K562 (cell line): ENCODE measurements around the gene NRN1. TPM values are rescaled to one million over a fixed set of nuclear protein-coding genes. Genes with fewer than 3 reads are reported as not detected.
A peak's percentile ranks its signal among the peaks of the same experiment; 100 is the strongest.

Experiments used
- ATF7 ChIP-seq: fragments of 450-650 bp; IDR thresholded peaks from 2 replicates; pipeline ENCODE4 v1.7.1; 2014; ENCODE audit warnings: mild to moderate bottlenecking, moderate library complexity
- CBFA2T3 ChIP-seq: fragments of 450-650 bp; IDR thresholded peaks from 2 replicates; pipeline ENCODE4 v1.6.1; 2017
- HDAC3 ChIP-seq: fragments of 450-650 bp; IDR thresholded peaks from 2 replicates; pipeline ENCODE4 v1.6.1; 2018; ENCODE audit warnings: borderline replicate concordance, mild to moderate bottlenecking, moderate library complexity; ENCODE audit not compliant: partially characterized antibody
- HMGN3 ChIP-seq: IDR thresholded peaks from 2 replicates; pipeline ENCODE4 v1.6.1; 2011; ENCODE audit warnings: borderline replicate concordance, low read depth, mild to moderate bottlenecking, mixed read lengths, low read length; ENCODE audit not compliant: insufficient read length; ENCODE audit errors: extremely low read depth
- NFYB ChIP-seq: IDR thresholded peaks from 2 replicates; pipeline ENCODE4 v1.6.1; 2011; ENCODE audit warnings: mild to moderate bottlenecking, moderate library complexity; ENCODE audit not compliant: insufficient read length; ENCODE audit errors: extremely low read depth
- PCBP2 ChIP-seq: fragments of 200-400 bp; formaldehyde crosslinking; IDR thresholded peaks from 2 replicates; pipeline ENCODE4 v1.6.1; 2018; ENCODE audit warnings: low read length, low read depth, mild to moderate bottlenecking, moderate library complexity; ENCODE audit not compliant: poor library complexity, severe bottlenecking
- SAFB ChIP-seq: fragments of 200-400 bp; formaldehyde crosslinking; IDR thresholded peaks from 2 replicates; pipeline ENCODE4 v1.6.1; 2017; ENCODE audit warnings: low read depth, low read length, borderline replicate concordance
- SAP30 ChIP-seq: fragments of 200-600 bp; sonication (generic); IDR thresholded peaks from 2 replicates; pipeline ENCODE4 v1.6.1; 2012; ENCODE audit warnings: borderline replicate concordance, low read depth, mild to moderate bottlenecking, moderate library complexity, low read length, control low read depth, inconsistent platforms; ENCODE audit not compliant: insufficient read depth, poor library complexity, severe bottlenecking
- SIN3A ChIP-seq, 2 experiments: fragments of 150-350 bp in 1 of 2; IDR thresholded peaks; 2 replicates each; pipeline ENCODE4 v1.6.1; 2011 to 2016; ENCODE audit warnings: borderline replicate concordance in 2 of 2, low read depth in 2 of 2, low read length in 2 of 2, mild to moderate bottlenecking in 2 of 2, moderate library complexity in 2 of 2; ENCODE audit not compliant: control insufficient read depth in 1 of 2
- TARDBP ChIP-seq: fragments of 450-650 bp; IDR thresholded peaks from 2 replicates; pipeline ENCODE4 v1.6.1; 2016
- TFAM ChIP-seq: fragments of 250-450 bp; sonication (Bioruptor Pico); conservative IDR thresholded peaks from 2 replicates; pipeline ENCODE4 v1.5.0; 2021; ENCODE audit warnings: mild to moderate bottlenecking, moderate library complexity
- ZNF23 ChIP-seq: fragments of 250-450 bp; sonication (Bioruptor Pico); IDR thresholded peaks from 2 replicates; pipeline ENCODE4 v1.4.0; 2020; ENCODE audit warnings: mild to moderate bottlenecking
- ZNF445 ChIP-seq: fragments of 250-450 bp; sonication (Bioruptor Pico); IDR thresholded peaks from 2 replicates; pipeline ENCODE4 v1.4.0; 2020; ENCODE audit warnings: low read depth, mild to moderate bottlenecking, moderate library complexity
- ZNF57 ChIP-seq: fragments of 450-650 bp; formaldehyde crosslinking; IDR thresholded peaks from 2 replicates; pipeline ENCODE4 v1.4.0; 2020; ENCODE audit warnings: mild to moderate bottlenecking, moderate library complexity
- polyA plus RNA-seq, 8 experiments: library from polyadenylated mRNA; depleted of rRNA in 4 of 8; stranded (reverse) in 5 of 8; unstranded in 3 of 8; fragments of >200 nt; fragmentation: Nextera tagmentation in 2 of 8; fragmentation: Illumina TruSeq in 1 of 8; extraction: Ambion mirVana in 2 of 8; extraction: Trizol in 1 of 8; gene quantifications; 2 replicates each; pipeline versions ENCODE4 v1.2.1 to v1.2.3, GENCODE V29; 2011 to 2014; ENCODE audit warnings: inconsistent platforms in 1 of 8, missing spikeins in 1 of 8
- total RNA-seq, 7 experiments: library from RNA; depleted of rRNA in 6 of 7; stranded (reverse); fragments of >200 nt in 6 of 7; fragmentation: Illumina TruSeq in 2 of 7; extraction: Trizol in 2 of 7; gene quantifications; 2 replicates each; pipeline versions ENCODE4 v1.2.1 to v1.2.3, GENCODE V29; 2011 to 2021; ENCODE audit warnings: low replicate concordance in 1 of 7
- TF ChIP-seq, protein P1 (sequence below): fragments of 250-450 bp; sonication (Bioruptor Pico); IDR thresholded peaks from 2 replicates; pipeline ENCODE4 v1.8.0; 2022; ENCODE audit warnings: moderate library complexity, mild to moderate bottlenecking, inconsistent platforms
- TF ChIP-seq, protein P2 (sequence below): sonication (generic); formaldehyde crosslinking; IDR thresholded peaks from 2 replicates; pipeline ENCODE4 v1.8.0; 2023; ENCODE audit warnings: missing genetic modification reagents, mild to moderate bottlenecking, borderline replicate concordance
- TF ChIP-seq, protein P3 (sequence below): sonication (generic); formaldehyde crosslinking; IDR thresholded peaks from 2 replicates; pipeline ENCODE4 v1.8.0; 2022; ENCODE audit warnings: mild to moderate bottlenecking, missing genetic modification reagents
- TF ChIP-seq, protein P4 (sequence below): fragments of 250-450 bp; sonication (Bioruptor Pico); IDR thresholded peaks from 2 replicates; pipeline ENCODE4 v1.9.0; 2021; ENCODE audit warnings: mild to moderate bottlenecking, inconsistent platforms

The NRN1 gene
- total and polyA plus RNA-seq, 9 of the 15 experiments (the other 6 are each of a cell fraction or from before 2014, with no cell fraction given), result not detected

DNA sequence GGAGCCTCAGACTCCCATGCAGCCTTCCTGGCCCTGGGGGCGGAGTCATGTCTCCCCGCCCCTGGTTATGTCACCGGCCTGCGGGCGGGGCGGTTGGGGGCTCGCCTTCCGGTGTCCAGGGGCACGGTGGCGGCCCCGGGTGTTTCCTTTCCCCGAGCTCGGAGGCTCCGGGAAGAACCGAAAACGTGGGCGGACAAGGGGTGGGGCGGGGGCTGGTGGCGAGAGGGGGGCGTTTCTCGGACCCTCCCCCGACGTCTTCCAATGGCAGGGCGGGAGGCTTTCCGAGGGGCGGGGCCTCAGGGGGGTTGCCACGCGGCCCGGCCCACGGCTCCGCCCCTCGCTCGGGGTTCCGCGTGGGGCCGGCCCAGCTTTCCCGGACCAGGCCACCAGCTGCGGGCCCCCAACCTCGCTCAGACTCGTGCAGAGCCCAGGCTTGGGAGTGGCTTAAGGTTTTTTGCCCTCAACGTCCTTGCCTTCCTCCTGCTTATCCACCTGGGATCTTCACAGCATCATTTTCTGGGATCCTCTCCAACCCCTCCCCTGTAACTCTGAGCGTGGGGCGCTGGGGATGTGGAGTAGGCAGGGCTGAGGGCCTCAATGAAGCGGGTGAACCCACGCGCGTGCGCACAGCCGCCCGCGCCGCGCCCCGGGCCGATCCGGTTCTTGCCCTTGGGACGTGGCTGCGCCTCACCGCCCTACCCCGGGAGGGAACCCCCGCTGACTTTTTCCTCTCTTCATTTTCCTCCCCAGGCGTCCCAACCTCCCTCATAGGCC lies 2.1 kb upstream of the NRN1 start (continued):
- TF ChIP-seq ZNF445 (CRISPR knock-in tag) (no peak), SAP30 (no peak), HMGN3 (peak; percentile 31), TFAM (no peak), SIN3A (IDR thresholded peaks at IDR 0.05; ENCODE audit: borderline replicate concordance in 2 of 2, control insufficient read depth in 1 of 2, low read depth in 2 of 2, low read length in 2 of 2) (no peak), ZNF23 (CRISPR knock-in tag) (no peak), SAFB (peak; percentile 92), HDAC3 (no peak), PCBP2 (no peak), CBFA2T3 (no peak), ATF7 (peak; percentile 71), TARDBP (0 out of 2 replicates have a peak, but pooled peaks have one; percentile 30), NFYB (no peak), ZNF57 (CRISPR knock-in tag) (no peak)
- TF ChIP-seq, protein P1, sequence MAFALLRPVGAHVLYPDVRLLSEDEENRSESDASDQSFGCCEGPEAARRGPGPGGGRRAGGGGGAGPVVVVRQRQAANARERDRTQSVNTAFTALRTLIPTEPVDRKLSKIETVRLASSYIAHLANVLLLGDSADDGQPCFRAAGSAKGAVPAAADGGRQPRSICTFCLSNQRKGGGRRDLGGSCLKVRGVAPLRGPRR, result no peak
- TF ChIP-seq, protein P2, sequence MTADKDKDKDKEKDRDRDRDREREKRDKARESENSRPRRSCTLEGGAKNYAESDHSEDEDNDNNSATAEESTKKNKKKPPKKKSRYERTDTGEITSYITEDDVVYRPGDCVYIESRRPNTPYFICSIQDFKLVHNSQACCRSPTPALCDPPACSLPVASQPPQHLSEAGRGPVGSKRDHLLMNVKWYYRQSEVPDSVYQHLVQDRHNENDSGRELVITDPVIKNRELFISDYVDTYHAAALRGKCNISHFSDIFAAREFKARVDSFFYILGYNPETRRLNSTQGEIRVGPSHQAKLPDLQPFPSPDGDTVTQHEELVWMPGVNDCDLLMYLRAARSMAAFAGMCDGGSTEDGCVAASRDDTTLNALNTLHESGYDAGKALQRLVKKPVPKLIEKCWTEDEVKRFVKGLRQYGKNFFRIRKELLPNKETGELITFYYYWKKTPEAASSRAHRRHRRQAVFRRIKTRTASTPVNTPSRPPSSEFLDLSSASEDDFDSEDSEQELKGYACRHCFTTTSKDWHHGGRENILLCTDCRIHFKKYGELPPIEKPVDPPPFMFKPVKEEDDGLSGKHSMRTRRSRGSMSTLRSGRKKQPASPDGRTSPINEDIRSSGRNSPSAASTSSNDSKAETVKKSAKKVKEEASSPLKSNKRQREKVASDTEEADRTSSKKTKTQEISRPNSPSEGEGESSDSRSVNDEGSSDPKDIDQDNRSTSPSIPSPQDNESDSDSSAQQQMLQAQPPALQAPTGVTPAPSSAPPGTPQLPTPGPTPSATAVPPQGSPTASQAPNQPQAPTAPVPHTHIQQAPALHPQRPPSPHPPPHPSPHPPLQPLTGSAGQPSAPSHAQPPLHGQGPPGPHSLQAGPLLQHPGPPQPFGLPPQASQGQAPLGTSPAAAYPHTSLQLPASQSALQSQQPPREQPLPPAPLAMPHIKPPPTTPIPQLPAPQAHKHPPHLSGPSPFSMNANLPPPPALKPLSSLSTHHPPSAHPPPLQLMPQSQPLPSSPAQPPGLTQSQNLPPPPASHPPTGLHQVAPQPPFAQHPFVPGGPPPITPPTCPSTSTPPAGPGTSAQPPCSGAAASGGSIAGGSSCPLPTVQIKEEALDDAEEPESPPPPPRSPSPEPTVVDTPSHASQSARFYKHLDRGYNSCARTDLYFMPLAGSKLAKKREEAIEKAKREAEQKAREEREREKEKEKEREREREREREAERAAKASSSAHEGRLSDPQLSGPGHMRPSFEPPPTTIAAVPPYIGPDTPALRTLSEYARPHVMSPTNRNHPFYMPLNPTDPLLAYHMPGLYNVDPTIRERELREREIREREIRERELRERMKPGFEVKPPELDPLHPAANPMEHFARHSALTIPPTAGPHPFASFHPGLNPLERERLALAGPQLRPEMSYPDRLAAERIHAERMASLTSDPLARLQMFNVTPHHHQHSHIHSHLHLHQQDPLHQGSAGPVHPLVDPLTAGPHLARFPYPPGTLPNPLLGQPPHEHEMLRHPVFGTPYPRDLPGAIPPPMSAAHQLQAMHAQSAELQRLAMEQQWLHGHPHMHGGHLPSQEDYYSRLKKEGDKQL (CRISPR knock-in tag), result no peak
- TF ChIP-seq, protein P3, sequence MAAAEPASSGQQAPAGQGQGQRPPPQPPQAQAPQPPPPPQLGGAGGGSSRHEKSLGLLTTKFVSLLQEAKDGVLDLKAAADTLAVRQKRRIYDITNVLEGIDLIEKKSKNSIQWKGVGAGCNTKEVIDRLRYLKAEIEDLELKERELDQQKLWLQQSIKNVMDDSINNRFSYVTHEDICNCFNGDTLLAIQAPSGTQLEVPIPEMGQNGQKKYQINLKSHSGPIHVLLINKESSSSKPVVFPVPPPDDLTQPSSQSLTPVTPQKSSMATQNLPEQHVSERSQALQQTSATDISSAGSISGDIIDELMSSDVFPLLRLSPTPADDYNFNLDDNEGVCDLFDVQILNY, result no peak
- TF ChIP-seq, protein P4, sequence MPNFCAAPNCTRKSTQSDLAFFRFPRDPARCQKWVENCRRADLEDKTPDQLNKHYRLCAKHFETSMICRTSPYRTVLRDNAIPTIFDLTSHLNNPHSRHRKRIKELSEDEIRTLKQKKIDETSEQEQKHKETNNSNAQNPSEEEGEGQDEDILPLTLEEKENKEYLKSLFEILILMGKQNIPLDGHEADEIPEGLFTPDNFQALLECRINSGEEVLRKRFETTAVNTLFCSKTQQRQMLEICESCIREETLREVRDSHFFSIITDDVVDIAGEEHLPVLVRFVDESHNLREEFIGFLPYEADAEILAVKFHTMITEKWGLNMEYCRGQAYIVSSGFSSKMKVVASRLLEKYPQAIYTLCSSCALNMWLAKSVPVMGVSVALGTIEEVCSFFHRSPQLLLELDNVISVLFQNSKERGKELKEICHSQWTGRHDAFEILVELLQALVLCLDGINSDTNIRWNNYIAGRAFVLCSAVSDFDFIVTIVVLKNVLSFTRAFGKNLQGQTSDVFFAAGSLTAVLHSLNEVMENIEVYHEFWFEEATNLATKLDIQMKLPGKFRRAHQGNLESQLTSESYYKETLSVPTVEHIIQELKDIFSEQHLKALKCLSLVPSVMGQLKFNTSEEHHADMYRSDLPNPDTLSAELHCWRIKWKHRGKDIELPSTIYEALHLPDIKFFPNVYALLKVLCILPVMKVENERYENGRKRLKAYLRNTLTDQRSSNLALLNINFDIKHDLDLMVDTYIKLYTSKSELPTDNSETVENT (CRISPR knock-in tag), result peak; percentile 23; the same call in 1 of the 2 replicates
